SK-N-SH (cell line): ENCODE data around the gene PPP1R14D. TPM values are rescaled to one million over a fixed set of nuclear protein-coding genes. Genes with fewer than 3 reads are reported as not detected.

ENCODE experiments used
- CTCF ChIA-PET: fragments of 300-600, 350-600 bp; formaldehyde crosslinking; extraction: SDS; loops from one replicate; lab custom pipeline; 2021; lab: Yijun Ruan, JAX
- POLR2A ChIA-PET: fragments of 350-600 bp; sonication (Branson Sonifier 250); formaldehyde crosslinking; extraction: SDS; loops from one replicate; lab custom pipeline; 2020; ENCODE audit warnings: antibody characterized with exemption, inconsistent platforms; lab: Yijun Ruan, JAX
- DNase-seq: peaks from one replicate; pipeline ENCODE4 v3.0.0; 2012
- H2AFZ ChIP-seq: fragments of 200-600 bp; sonication (generic); 2 replicates; pipeline ENCODE4 v1.8.1; 2016; ENCODE audit warnings: antibody characterized with exemption, mild to moderate bottlenecking, low read depth
- H3F3A ChIP-seq: fragments of 200-600 bp; sonication (generic); replicated peaks from 2 replicates; pipeline ENCODE3; 2016; ENCODE audit warnings: antibody characterized with exemption, mild to moderate bottlenecking; ENCODE audit not compliant: insufficient read depth
- H3K27ac ChIP-seq, 2 experiments: fragments of 200-500 bp in 1 of 2; fragments of 200-600 bp in 1 of 2; sonication (Bioruptor generic) in 1 of 2; sonication (generic), shearing (Covaris generic) in 1 of 2; 2 replicates each; pipeline versions ENCODE4 v1.5.1 to v1.6.1; 2014 to 2016; ENCODE audit warnings: low read depth in 2 of 2, inconsistent platforms in 1 of 2, low read length in 1 of 2, mild to moderate bottlenecking in 1 of 2, mixed read lengths in 1 of 2
- H3K27me3 ChIP-seq: fragments of 200-600 bp; sonication (generic), shearing (Covaris generic); 2 replicates; pipeline ENCODE4 v1.6.1; 2016; ENCODE audit warnings: mixed run types; ENCODE audit not compliant: insufficient read depth
- H3K36me3 ChIP-seq, 2 experiments: fragments of 200-500 bp in 1 of 2; fragments of 200-600 bp in 1 of 2; sonication (Bioruptor generic) in 1 of 2; sonication (generic) in 1 of 2; replicated peaks in 1 of 2; 2 replicates each; pipeline versions ENCODE3 to v1.5.1; 2014 to 2016; ENCODE audit warnings: low read length in 1 of 2, mild to moderate bottlenecking in 1 of 2; ENCODE audit not compliant: insufficient read depth in 2 of 2, control insufficient read depth in 1 of 2
- H3K4me1 ChIP-seq, 2 experiments: fragments of 200-500 bp in 1 of 2; fragments of 200-600 bp in 1 of 2; sonication (Bioruptor generic) in 1 of 2; sonication (generic), shearing (Covaris generic) in 1 of 2; 2 replicates each; pipeline versions ENCODE4 v1.5.1 to v1.6.1; 2014 to 2016; ENCODE audit warnings: low read depth in 1 of 2, low read length in 1 of 2, mixed run types in 1 of 2; ENCODE audit not compliant: insufficient read depth in 2 of 2, control insufficient read depth in 1 of 2
- H3K4me2 ChIP-seq: fragments of 200-600 bp; sonication (generic), shearing (Covaris generic); 2 replicates; pipeline ENCODE4 v1.6.1; 2017; ENCODE audit warnings: mixed run types
- H3K4me3 ChIP-seq, 2 experiments: fragments of 200-500 bp in 1 of 2; fragments of 200-600 bp in 1 of 2; sonication (Bioruptor generic) in 1 of 2; sonication (generic), shearing (Covaris generic) in 1 of 2; 2 replicates each; pipeline versions ENCODE4 v1.5.1 to v1.8.1; 2014 to 2016; ENCODE audit warnings: low read depth in 2 of 2, inconsistent platforms in 1 of 2, low read length in 1 of 2, mild to moderate bottlenecking in 1 of 2, mixed read lengths in 1 of 2, moderate library complexity in 1 of 2
- H3K79me2 ChIP-seq: fragments of 200-600 bp; sonication (generic); 2 replicates; pipeline ENCODE4 v1.8.1; 2017; ENCODE audit warnings: mild to moderate bottlenecking; ENCODE audit not compliant: insufficient read depth
- H3K9ac ChIP-seq: fragments of 200-600 bp; sonication (generic); 2 replicates; pipeline ENCODE4 v1.6.1; 2017; ENCODE audit warnings: mixed run types
- H3K9me2 ChIP-seq: fragments of 200-600 bp; sonication (generic); 2 replicates; pipeline ENCODE4 v1.6.1; 2017; ENCODE audit warnings: mixed run types
- H3K9me3 ChIP-seq: fragments of 200-600 bp; sonication (generic); 2 replicates; pipeline ENCODE4 v1.6.1; 2017; ENCODE audit warnings: mixed run types, mild to moderate bottlenecking, moderate library complexity
- H4K20me1 ChIP-seq: fragments of 200-600 bp; sonication (generic); 2 replicates; pipeline ENCODE4 v1.6.1; 2017; ENCODE audit warnings: mild to moderate bottlenecking, mixed run types; ENCODE audit not compliant: insufficient read depth
- EP300 ChIP-seq, 2 experiments: IDR thresholded peaks; 2 replicates each; pipeline versions ENCODE4 v1.4.0 to v1.6.1; 2012; ENCODE audit warnings: borderline replicate concordance in 1 of 2, low read depth in 1 of 2, low read length in 1 of 2
- FOXM1 ChIP-seq: IDR thresholded peaks from 2 replicates; pipeline ENCODE4 v1.4.0; 2012; ENCODE audit warnings: low read depth, mild to moderate bottlenecking
- GABPA ChIP-seq: IDR thresholded peaks from 2 replicates; pipeline ENCODE4 v1.4.0; 2012; ENCODE audit warnings: low read depth, mild to moderate bottlenecking
- GATA2 ChIP-seq: sonication (generic); formaldehyde crosslinking; IDR thresholded peaks from 2 replicates; pipeline ENCODE4 v1.5.0; 2020; ENCODE audit warnings: mild to moderate bottlenecking, missing genetic modification reagents
- MXI1 ChIP-seq: IDR thresholded peaks from 2 replicates; pipeline ENCODE4 v1.6.1; 2012; ENCODE audit warnings: mild to moderate bottlenecking, low read depth, low read length, improper control_type of control experiment
- POLR2AphosphoS5 ChIP-seq: IDR thresholded peaks from 2 replicates; pipeline ENCODE4 v1.6.1; 2012; ENCODE audit warnings: low read depth, low read length
- RCOR1 ChIP-seq: fragments of 150-350 bp; IDR thresholded peaks from 2 replicates; pipeline ENCODE4 v1.6.1; 2017; ENCODE audit warnings: antibody characterized with exemption, low read length
- RFX5 ChIP-seq: IDR thresholded peaks from 2 replicates; pipeline ENCODE4 v1.6.1; 2012; ENCODE audit warnings: mild to moderate bottlenecking, improper control_type of control experiment, low read length
- RXRA ChIP-seq: IDR thresholded peaks from 2 replicates; pipeline ENCODE4 v1.4.0; 2012; ENCODE audit warnings: low read depth, mild to moderate bottlenecking, borderline replicate concordance
- SIN3A ChIP-seq: IDR thresholded peaks from 2 replicates; pipeline ENCODE4 v1.6.1; 2012; ENCODE audit warnings: low read depth, mild to moderate bottlenecking, low read length, moderate library complexity, borderline replicate concordance
- SMC3 ChIP-seq: IDR thresholded peaks from 2 replicates; pipeline ENCODE4 v1.6.1; 2012; ENCODE audit warnings: low read depth, low read length, improper control_type of control experiment
- TAF1 ChIP-seq: IDR thresholded peaks from 2 replicates; pipeline ENCODE4 v1.6.1; 2012; ENCODE audit warnings: low read depth, mild to moderate bottlenecking, low read length, moderate library complexity, borderline replicate concordance
- YY1 ChIP-seq: IDR thresholded peaks from 2 replicates; pipeline ENCODE4 v1.4.0; 2012; ENCODE audit warnings: low read depth, mild to moderate bottlenecking
- WGBS: methylation state at CpG from one replicate; pipeline ENCODE4 v1.1.6; 2017; ENCODE audit warnings: low lambda C conversion rate; 5-methylcytosine and 5-hydroxymethylcytosine counted together
- polyA plus RNA-seq, 3 experiments: library from polyadenylated mRNA; depleted of rRNA; stranded (reverse); fragments of >200 nt; gene quantifications; 2 replicates each; pipeline ENCODE4 v1.2.3, GENCODE V29; 2012
- TF ChIP-seq, protein P1 (sequence below): IDR thresholded peaks from 2 replicates; pipeline ENCODE4 v1.6.1; 2012; ENCODE audit warnings: mild to moderate bottlenecking, low read depth, low read length, moderate library complexity
- TF ChIP-seq, protein P2 (sequence below): fragments of 200-600 bp; sonication (generic); IDR thresholded peaks from 2 replicates; pipeline ENCODE4 v1.6.1; 2017; ENCODE audit warnings: antibody characterized with exemption, mild to moderate bottlenecking, moderate library complexity
- TF ChIP-seq, protein P3 (sequence below): IDR thresholded peaks from 2 replicates; pipeline ENCODE4 v1.4.0; 2012; ENCODE audit warnings: low read depth, borderline replicate concordance
- TF ChIP-seq, protein P4 (sequence below): fragments of 150-350 bp; IDR thresholded peaks from 2 replicates; pipeline ENCODE4 v1.6.1; 2016; ENCODE audit warnings: mild to moderate bottlenecking, low read depth, low read length
- TF ChIP-seq, protein P5 (sequence below): IDR thresholded peaks from 2 replicates; pipeline ENCODE4 v1.4.0; 2012; ENCODE audit warnings: low read depth

The PPP1R14D gene
- polyA plus RNA-seq, 1 of the 3 experiments (the other 2 are of a cell fraction): not detected

DNA sequence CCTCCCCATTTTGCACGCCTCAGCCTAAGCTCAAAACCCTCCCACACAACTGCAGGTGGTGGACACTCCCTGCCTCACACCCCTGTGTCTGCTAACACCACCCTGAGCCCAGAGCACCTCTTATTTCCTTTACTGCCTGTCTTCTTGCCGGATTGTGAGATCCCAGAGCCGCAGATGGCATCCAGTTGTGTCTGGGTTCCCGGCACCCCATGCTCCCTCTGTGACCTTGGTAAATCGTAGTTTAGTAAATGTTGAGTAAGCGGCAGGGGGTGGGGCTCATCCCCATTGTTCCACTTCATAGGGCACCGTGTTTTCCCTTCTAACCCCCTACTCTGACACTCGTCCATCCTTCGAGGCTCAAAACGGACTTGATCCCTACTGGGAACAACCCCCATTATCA is 30.2 kb upstream of the PPP1R14D start:
- Histone ChIP-seq H3K27ac (no peak overlapping the region), H2AFZ (no peak overlapping the region), H3K4me1 (peaks cover 0 to 3% of the 10 kb centered on the region in 2 experiments; a peak in 1 of 4 replicates), H3K4me3 (no peak overlapping the region), H3K9ac (no peak overlapping the region), H3K9me3 (no peaks in the 10 kb centered on the region), H3K79me2 (no peaks in the 10 kb centered on the region), H3F3A (peaks cover 3% of the 10 kb centered on the region), H3K36me3 (no peaks in the 10 kb centered on the region), H3K27me3 (no peaks in the 10 kb centered on the region)
- 66% methylated on average over 10 of the region's 10 CpGs for WGBS
- POLR2A ChIA-PET: interaction anchor here (0.8 to 2.4 kb wide), 5 partner anchors 13 to 35 kb away, joined by 3 to 12 read pairs (median 9); partner anchors contain the start of genes RHOV and VPS18
- TF ChIP-seq YY1: no peak
- TF ChIP-seq MXI1: no peak
- TF ChIP-seq FOXM1: no peak
- TF ChIP-seq, protein P1, sequence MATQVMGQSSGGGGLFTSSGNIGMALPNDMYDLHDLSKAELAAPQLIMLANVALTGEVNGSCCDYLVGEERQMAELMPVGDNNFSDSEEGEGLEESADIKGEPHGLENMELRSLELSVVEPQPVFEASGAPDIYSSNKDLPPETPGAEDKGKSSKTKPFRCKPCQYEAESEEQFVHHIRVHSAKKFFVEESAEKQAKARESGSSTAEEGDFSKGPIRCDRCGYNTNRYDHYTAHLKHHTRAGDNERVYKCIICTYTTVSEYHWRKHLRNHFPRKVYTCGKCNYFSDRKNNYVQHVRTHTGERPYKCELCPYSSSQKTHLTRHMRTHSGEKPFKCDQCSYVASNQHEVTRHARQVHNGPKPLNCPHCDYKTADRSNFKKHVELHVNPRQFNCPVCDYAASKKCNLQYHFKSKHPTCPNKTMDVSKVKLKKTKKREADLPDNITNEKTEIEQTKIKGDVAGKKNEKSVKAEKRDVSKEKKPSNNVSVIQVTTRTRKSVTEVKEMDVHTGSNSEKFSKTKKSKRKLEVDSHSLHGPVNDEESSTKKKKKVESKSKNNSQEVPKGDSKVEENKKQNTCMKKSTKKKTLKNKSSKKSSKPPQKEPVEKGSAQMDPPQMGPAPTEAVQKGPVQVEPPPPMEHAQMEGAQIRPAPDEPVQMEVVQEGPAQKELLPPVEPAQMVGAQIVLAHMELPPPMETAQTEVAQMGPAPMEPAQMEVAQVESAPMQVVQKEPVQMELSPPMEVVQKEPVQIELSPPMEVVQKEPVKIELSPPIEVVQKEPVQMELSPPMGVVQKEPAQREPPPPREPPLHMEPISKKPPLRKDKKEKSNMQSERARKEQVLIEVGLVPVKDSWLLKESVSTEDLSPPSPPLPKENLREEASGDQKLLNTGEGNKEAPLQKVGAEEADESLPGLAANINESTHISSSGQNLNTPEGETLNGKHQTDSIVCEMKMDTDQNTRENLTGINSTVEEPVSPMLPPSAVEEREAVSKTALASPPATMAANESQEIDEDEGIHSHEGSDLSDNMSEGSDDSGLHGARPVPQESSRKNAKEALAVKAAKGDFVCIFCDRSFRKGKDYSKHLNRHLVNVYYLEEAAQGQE: no peak
- TF ChIP-seq SMC3: no peak
- TF ChIP-seq RFX5: no peak
- no peak for TF ChIP-seq RXRA
- TF ChIP-seq, protein P2, sequence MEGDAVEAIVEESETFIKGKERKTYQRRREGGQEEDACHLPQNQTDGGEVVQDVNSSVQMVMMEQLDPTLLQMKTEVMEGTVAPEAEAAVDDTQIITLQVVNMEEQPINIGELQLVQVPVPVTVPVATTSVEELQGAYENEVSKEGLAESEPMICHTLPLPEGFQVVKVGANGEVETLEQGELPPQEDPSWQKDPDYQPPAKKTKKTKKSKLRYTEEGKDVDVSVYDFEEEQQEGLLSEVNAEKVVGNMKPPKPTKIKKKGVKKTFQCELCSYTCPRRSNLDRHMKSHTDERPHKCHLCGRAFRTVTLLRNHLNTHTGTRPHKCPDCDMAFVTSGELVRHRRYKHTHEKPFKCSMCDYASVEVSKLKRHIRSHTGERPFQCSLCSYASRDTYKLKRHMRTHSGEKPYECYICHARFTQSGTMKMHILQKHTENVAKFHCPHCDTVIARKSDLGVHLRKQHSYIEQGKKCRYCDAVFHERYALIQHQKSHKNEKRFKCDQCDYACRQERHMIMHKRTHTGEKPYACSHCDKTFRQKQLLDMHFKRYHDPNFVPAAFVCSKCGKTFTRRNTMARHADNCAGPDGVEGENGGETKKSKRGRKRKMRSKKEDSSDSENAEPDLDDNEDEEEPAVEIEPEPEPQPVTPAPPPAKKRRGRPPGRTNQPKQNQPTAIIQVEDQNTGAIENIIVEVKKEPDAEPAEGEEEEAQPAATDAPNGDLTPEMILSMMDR: no peak
- no peak for TF ChIP-seq RCOR1
- TF ChIP-seq, protein P3, sequence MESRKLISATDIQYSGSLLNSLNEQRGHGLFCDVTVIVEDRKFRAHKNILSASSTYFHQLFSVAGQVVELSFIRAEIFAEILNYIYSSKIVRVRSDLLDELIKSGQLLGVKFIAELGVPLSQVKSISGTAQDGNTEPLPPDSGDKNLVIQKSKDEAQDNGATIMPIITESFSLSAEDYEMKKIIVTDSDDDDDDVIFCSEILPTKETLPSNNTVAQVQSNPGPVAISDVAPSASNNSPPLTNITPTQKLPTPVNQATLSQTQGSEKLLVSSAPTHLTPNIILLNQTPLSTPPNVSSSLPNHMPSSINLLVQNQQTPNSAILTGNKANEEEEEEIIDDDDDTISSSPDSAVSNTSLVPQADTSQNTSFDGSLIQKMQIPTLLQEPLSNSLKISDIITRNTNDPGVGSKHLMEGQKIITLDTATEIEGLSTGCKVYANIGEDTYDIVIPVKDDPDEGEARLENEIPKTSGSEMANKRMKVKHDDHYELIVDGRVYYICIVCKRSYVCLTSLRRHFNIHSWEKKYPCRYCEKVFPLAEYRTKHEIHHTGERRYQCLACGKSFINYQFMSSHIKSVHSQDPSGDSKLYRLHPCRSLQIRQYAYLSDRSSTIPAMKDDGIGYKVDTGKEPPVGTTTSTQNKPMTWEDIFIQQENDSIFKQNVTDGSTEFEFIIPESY: no peak
- TF ChIP-seq TAF1: no peak
- TF ChIP-seq GABPA: no peak
- TF ChIP-seq, protein P4, sequence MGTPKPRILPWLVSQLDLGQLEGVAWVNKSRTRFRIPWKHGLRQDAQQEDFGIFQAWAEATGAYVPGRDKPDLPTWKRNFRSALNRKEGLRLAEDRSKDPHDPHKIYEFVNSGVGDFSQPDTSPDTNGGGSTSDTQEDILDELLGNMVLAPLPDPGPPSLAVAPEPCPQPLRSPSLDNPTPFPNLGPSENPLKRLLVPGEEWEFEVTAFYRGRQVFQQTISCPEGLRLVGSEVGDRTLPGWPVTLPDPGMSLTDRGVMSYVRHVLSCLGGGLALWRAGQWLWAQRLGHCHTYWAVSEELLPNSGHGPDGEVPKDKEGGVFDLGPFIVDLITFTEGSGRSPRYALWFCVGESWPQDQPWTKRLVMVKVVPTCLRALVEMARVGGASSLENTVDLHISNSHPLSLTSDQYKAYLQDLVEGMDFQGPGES: no peak
- no peak for TF ChIP-seq SIN3A
- TF ChIP-seq GATA2 (CRISPR knock-in tag): no peak
- TF ChIP-seq POLR2AphosphoS5: no peak
- TF ChIP-seq EP300 (IDR thresholded peaks at IDR 0.05; ENCODE audit: borderline replicate concordance in 1 of 2, low read depth in 1 of 2, low read length in 1 of 2): no peak
- TF ChIP-seq, protein P5, sequence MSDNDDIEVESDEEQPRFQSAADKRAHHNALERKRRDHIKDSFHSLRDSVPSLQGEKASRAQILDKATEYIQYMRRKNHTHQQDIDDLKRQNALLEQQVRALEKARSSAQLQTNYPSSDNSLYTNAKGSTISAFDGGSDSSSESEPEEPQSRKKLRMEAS: no peak
- TF ChIP-seq, all 33 proteins: peak for 0
- no peak overlapping the region for H3K4me2 ChIP-seq
- no peaks in the 10 kb centered on the region for H4K20me1 ChIP-seq
- CTCF ChIA-PET: interaction anchor here (0.6 to 5.1 kb wide), 38 partner anchors 12 to 431 kb away, joined by 3 to 120 read pairs (median 4); partner anchors contain the start of genes CHP1, EXD1, PPP1R14D and RAD51
- H3K9me2 ChIP-seq: no peaks in the 10 kb centered on the region
- no peak for DNase-seq
